Breast epithelium (tissue), 4 donors: ENCODE results near the gene PFDN2. TPM values are rescaled to one million over a fixed set of nuclear protein-coding genes. Genes with fewer than 3 reads are reported as not detected.

Source experiments
- DNase-seq, 2 donors: peaks; one replicate each; pipeline ENCODE4 v3.0.0-alpha.2; 2019; ENCODE audit warnings: low spot score in 2 of 2
- H3K27ac ChIP-seq, 2 donors: fragments of 200-600 bp; sonication (generic) in 1 of 2; one replicate each; pipeline ENCODE4 v1.5.1; 2016 to 2019; ENCODE audit warnings: mild to moderate bottlenecking in 1 of 2
- H3K27me3 ChIP-seq, 2 donors: fragments of 200-600 bp; sonication (generic) in 1 of 2; one replicate each; pipeline versions ENCODE4 v1.5.1 to v1.6.0; 2017 to 2019; ENCODE audit warnings: control low read depth in 1 of 2, mild to moderate bottlenecking in 1 of 2
- H3K36me3 ChIP-seq: fragments of 200-600 bp; one replicate; pipeline ENCODE4 v1.5.1; 2019
- H3K4me1 ChIP-seq, 2 donors: fragments of 200-600 bp; sonication (generic); one replicate each; pipeline ENCODE4 v1.5.1; 2016 to 2019; ENCODE audit warnings: control low read depth in 1 of 2
- H3K4me3 ChIP-seq, 3 donors: fragments of 200-600 bp; sonication (generic); 1 replicate in 2 of 3; 2 replicates in 1 of 3; pipeline ENCODE4 v1.5.1; 2016 to 2019; ENCODE audit warnings: mild to moderate bottlenecking in 3 of 3, moderate library complexity in 2 of 3
- H3K9me3 ChIP-seq, 2 donors: fragments of 200-600 bp; sonication (generic) in 1 of 2; one replicate each; pipeline ENCODE4 v1.5.1; 2016 to 2019; ENCODE audit warnings: control low read depth in 1 of 2
- CTCF ChIP-seq, 3 donors: fragments of 450-650 bp; IDR thresholded peaks; one replicate each; pipeline ENCODE4 v1.5.1; 2016 to 2017; ENCODE audit warnings: antibody characterized with exemption in 3 of 3, mild to moderate bottlenecking in 3 of 3, moderate library complexity in 3 of 3
- POLR2A ChIP-seq: fragments of 450-650 bp; IDR thresholded peaks from one replicate; pipeline ENCODE4 v1.6.1; 2016; ENCODE audit warnings: antibody characterized with exemption, mild to moderate bottlenecking, moderate library complexity
- POLR2AphosphoS5 ChIP-seq, 3 donors: sonication (generic); formaldehyde crosslinking; IDR thresholded peaks; one replicate each; pipeline ENCODE4 v1.6.1; 2017; ENCODE audit warnings: antibody characterized with exemption in 3 of 3
- intact Hi-C: fragments of 100-400 bp; cut with DNase I; formaldehyde crosslinking; loops from one replicate; pipeline ENCODE4 v1.15.1; 2023; ENCODE audit warnings: low total_unique reads
- total RNA-seq, 3 donors: library from RNA; depleted of rRNA; stranded (reverse); fragments of >200 nt; gene quantifications; one replicate each; pipeline ENCODE4 v1.1.0, GENCODE V29; 2016

Gene PFDN2
- total RNA-seq, 3 donors from 2014 or later: 32.5 to 50.1 (median 37.0) TPM

- intact Hi-C loops: loop anchor here (10.0 kb wide), 1 partner anchor 389 kb away; no protein-coding TSS in a partner anchor
- H3K27ac ChIP-seq: no peak overlapping the region
- no peaks in the 10 kb centered on the region for H3K9me3 ChIP-seq
- H3K27me3 ChIP-seq: no peaks in the 10 kb centered on the region
- H3K4me1 ChIP-seq: peaks cover under 1 to 13% of the 10 kb centered on the region in 2 donors
- no peak overlapping the region for H3K4me3 ChIP-seq
- H3K36me3 ChIP-seq: no peaks in the 10 kb centered on the region
- no peak for DNase-seq
- no peak for TF ChIP-seq POLR2A
These were observed 3.9 kb downstream of the PFDN2 start for GRCh38 chr1:161113915-161114314.

- DNase-seq: no peak
- no peaks in the 10 kb centered on the region for H3K36me3 ChIP-seq
- H3K27ac ChIP-seq: no peak overlapping the region
- no peak overlapping the region for H3K4me3 ChIP-seq
- peaks cover 0 to under 1% of the 10 kb centered on the region in 2 donors for H3K4me1 ChIP-seq
- H3K9me3 ChIP-seq: no peaks in the 10 kb centered on the region
- intact Hi-C loops: loop anchor here (10.0 kb wide), 1 partner anchor 387 kb away; no protein-coding TSS in a partner anchor
- TF ChIP-seq POLR2AphosphoS5 (IDR thresholded peaks at IDR 0.05): no peak
- no peak for TF ChIP-seq CTCF (IDR thresholded peaks at IDR 0.05)
- TF ChIP-seq POLR2A: no peak
- no peaks in the 10 kb centered on the region for H3K27me3 ChIP-seq
These were observed 6.3 kb downstream of the PFDN2 start for GRCh38 chr1:161111527-161111926.

- no peak for DNase-seq
- Histone ChIP-seq H3K27ac (no peak overlapping the region), H3K4me3 (no peak overlapping the region), H3K36me3 (no peaks in the 10 kb centered on the region), H3K9me3 (no peaks in the 10 kb centered on the region), H3K4me1 (no peaks in the 10 kb centered on the region), H3K27me3 (no peaks in the 10 kb centered on the region)
- intact Hi-C loops: loop anchor here (10.0 kb wide), 1 partner anchor 386 kb away; no protein-coding TSS in a partner anchor
- TF ChIP-seq POLR2AphosphoS5 (IDR thresholded peaks at IDR 0.05): no peak
- TF ChIP-seq POLR2A: no peak
- no peak for TF ChIP-seq CTCF (IDR thresholded peaks at IDR 0.05)
These were observed 6.7 kb downstream of the PFDN2 start for GRCh38 chr1:161111117-161111516.

GRCh38 chr1:161106431-161106830 is 11.4 kb downstream of the PFDN2 start:
- intact Hi-C loops: no loop called here
- Histone ChIP-seq H3K36me3 (no peaks in the 10 kb centered on the region), H3K27me3 (no peaks in the 10 kb centered on the region), H3K4me3 (no peak overlapping the region), H3K27ac (no peak overlapping the region), H3K4me1 (no peaks in the 10 kb centered on the region), H3K9me3 (no peaks in the 10 kb centered on the region)
- DNase-seq: no peak
- TF ChIP-seq CTCF (IDR thresholded peaks at IDR 0.05) (no peak), POLR2AphosphoS5 (IDR thresholded peaks at IDR 0.05) (no peak), POLR2A (no peak)

- Histone ChIP-seq H3K4me1 (peaks cover 0 to 3% of the 10 kb centered on the region in 2 donors), H3K9me3 (no peaks in the 10 kb centered on the region), H3K27ac (no peak overlapping the region), H3K36me3 (no peaks in the 10 kb centered on the region), H3K27me3 (no peaks in the 10 kb centered on the region), H3K4me3 (no peak overlapping the region)
- DNase-seq: no peak
- intact Hi-C loops: no loop called here
- TF ChIP-seq POLR2A: no peak
- TF ChIP-seq POLR2AphosphoS5 (IDR thresholded peaks at IDR 0.05): no peak
- TF ChIP-seq CTCF (IDR thresholded peaks at IDR 0.05): no peak
These were observed 17.3 kb downstream of the PFDN2 start for GRCh38 chr1:161100556-161100955.
